Measurements from ENCODE around the gene CLDN24.

DNA sequence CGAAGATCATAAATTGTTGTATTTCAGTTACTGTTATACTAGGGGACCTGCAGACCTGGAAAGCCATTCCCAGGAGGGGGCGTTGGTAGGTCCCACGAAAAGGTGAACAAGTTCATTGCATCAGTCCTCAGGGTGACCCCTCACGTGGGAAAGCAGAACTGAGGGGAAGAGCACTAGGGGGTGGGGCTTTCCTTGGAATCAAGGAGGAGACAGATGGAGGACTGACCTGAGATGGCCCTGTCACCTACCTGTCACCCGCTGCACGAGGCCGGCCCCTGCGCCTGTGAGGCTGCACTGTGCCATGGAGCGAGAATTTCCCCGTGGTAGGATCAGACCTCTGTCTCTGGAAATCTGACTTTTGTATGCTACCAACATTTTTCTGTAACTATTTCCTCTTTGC, 41.8 kb upstream of the CLDN24 start:
- TF ChIP-seq, protein P1, sequence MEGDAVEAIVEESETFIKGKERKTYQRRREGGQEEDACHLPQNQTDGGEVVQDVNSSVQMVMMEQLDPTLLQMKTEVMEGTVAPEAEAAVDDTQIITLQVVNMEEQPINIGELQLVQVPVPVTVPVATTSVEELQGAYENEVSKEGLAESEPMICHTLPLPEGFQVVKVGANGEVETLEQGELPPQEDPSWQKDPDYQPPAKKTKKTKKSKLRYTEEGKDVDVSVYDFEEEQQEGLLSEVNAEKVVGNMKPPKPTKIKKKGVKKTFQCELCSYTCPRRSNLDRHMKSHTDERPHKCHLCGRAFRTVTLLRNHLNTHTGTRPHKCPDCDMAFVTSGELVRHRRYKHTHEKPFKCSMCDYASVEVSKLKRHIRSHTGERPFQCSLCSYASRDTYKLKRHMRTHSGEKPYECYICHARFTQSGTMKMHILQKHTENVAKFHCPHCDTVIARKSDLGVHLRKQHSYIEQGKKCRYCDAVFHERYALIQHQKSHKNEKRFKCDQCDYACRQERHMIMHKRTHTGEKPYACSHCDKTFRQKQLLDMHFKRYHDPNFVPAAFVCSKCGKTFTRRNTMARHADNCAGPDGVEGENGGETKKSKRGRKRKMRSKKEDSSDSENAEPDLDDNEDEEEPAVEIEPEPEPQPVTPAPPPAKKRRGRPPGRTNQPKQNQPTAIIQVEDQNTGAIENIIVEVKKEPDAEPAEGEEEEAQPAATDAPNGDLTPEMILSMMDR (IDR thresholded peaks at IDR 0.05; ENCODE audit: poor library complexity) = no peak
- TF ChIP-seq EZH2 (IDR thresholded peaks at IDR 0.05; ENCODE audit: borderline replicate concordance) = no peak
